Adrenal gland (tissue), 12 donors: ENCODE data around the gene CMBL. TPM values are rescaled to one million over a fixed set of nuclear protein-coding genes. Genes with fewer than 3 reads are reported as not detected.
"Not testable (repeated sequence)": the region's sequence is repeated elsewhere in the genome, so short reads cannot be mapped to it uniquely, and the experiment has no call there.

ENCODE experiments used
- DNase-seq, 7 donors: peaks; one replicate each; pipeline ENCODE4 v3.0.0-alpha.2; 2019 to 2020
- H3K27ac ChIP-seq, 5 donors: fragments of 200-600 bp; sonication (generic) in 4 of 5; 1 replicate in 3 of 5; 2 replicates in 2 of 5; pipeline versions ENCODE4 v1.5.1 to v1.8.0; 2016 to 2020; ENCODE audit warnings: mild to moderate bottlenecking in 1 of 5
- H3K27me3 ChIP-seq: fragments of 200-600 bp; 2 replicates; pipeline ENCODE4 v1.8.0; 2021
- H3K36me3 ChIP-seq, 2 donors: fragments of 200-600 bp; replicated peaks in 1 of 2; 1 replicate in 1 of 2; 2 replicates in 1 of 2; pipeline versions ENCODE4 v1.5.1 to v1.8.0; 2018 to 2022
- H3K4me1 ChIP-seq, 2 donors: fragments of 200-600 bp; replicated peaks in 1 of 2; 1 replicate in 1 of 2; 2 replicates in 1 of 2; pipeline versions ENCODE4 v1.5.1 to v1.8.0; 2018 to 2021
- H3K4me3 ChIP-seq, 4 donors: fragments of 200-600 bp; sonication (generic) in 3 of 4; one replicate each; pipeline ENCODE4 v1.5.1; 2016 to 2018
- H3K9me3 ChIP-seq, 3 donors: fragments of 200-600 bp; sonication (generic) in 1 of 3; replicated peaks in 1 of 3; 1 replicate in 2 of 3; 2 replicates in 1 of 3; pipeline versions ENCODE4 v1.5.1 to v1.8.0; 2016 to 2021
- POLR2A ChIP-seq, 2 donors: fragments of 450-650 bp; IDR thresholded peaks; one replicate each; pipeline ENCODE4 v1.6.1; 2017; ENCODE audit warnings: antibody characterized with exemption in 2 of 2, mild to moderate bottlenecking in 2 of 2, moderate library complexity in 1 of 2
- WGBS, 4 donors: extraction: QIAGEN DNeasy Blood & Tissue Kit in 2 of 4; methylation state at CpG; one replicate each; pipeline versions ENCODE4 v1.1.5 to v1.1.7; 2013 to 2017; 5-methylcytosine and 5-hydroxymethylcytosine counted together
- intact Hi-C, 2 donors: fragments of 100-400 bp; cut with DNase I; formaldehyde crosslinking; loops; one replicate each; pipeline versions ENCODE4 v1.14.1 to v1.15.0; 2022 to 2023
- polyA plus RNA-seq, 3 donors: library from polyadenylated mRNA; stranded (reverse); fragments of 200-250 nt in 2 of 3; fragments of 350-450 nt in 1 of 3; fragmentation: Illumina TruSeq in 1 of 3; extraction: RNeasy Lipid Tissue Mini Kit (QIAGEN cat#74804) in 1 of 3; gene quantifications; one replicate each; pipeline ENCODE4 v1.2.3, GENCODE V29; 2013 to 2014
- total RNA-seq, 9 donors: library from RNA; depleted of rRNA in 4 of 9; stranded (reverse); fragments of >200 nt in 4 of 9; fragments of 120-200 nt in 1 of 9; fragmentation: NEBNext Ultra II Directional in 1 of 9; extraction: Animal tissue kit (Norgen Biotek cat#: 25700) in 1 of 9; gene quantifications; one replicate each; pipeline versions ENCODE4 v1.1.0 to v1.2.4, GENCODE V29; 2013 to 2023
- TF ChIP-seq, protein P1 (sequence below), 6 experiments: fragments of 450-650 bp in 4 of 6; fragments of 200-600 bp in 2 of 6; sonication (generic) in 1 of 6; IDR thresholded peaks; 1 replicate in 5 of 6; 2 replicates in 1 of 6; pipeline versions ENCODE4 v1.5.1 to v1.8.0; 2016 to 2021; ENCODE audit warnings: antibody characterized with exemption in 6 of 6, mild to moderate bottlenecking in 2 of 6, moderate library complexity in 1 of 6
- donor health status: healthy with polysubstance abuse.
- donor health status: Bipolar disorder and iron deficiency.
- donor health status: DM: yes; HTN: yes; CAD: no.
- donor health status: DM: no; HTN: no; CAD: no.
- donor health status: DM: no; HTN: no; CAD: no.
- donor health status: DM: yes; HTN: yes; CAD: no.

The CMBL gene
- total and polyA plus RNA-seq, 12 donors: 14.9 to 87.7 (median 28.9) TPM

DNA sequence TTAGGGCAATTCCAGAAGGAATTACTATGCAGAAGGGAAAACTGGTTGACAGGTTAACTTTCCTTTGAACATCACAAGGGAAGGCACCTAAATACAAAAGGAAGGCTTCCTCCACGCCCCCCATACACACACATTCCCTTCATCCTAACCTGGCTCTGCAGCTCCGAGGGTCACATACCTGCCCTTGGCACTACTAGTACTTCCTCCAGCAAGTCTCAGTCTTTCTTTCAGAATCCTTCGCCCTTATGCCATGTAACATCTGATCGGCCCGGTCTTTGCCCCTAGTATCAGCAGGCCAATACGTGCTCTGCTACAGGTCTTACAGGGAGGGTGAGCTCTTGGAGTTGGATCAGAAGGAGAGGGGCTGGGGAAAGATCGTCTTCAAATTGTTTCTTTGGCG, 44.2 kb upstream of the CMBL start:
- Histone ChIP-seq H3K36me3 (no peaks in the 10 kb centered on the region), H3K27me3 (no peaks in the 10 kb centered on the region), H3K4me1 (peaks cover 6 to 26% of the 10 kb centered on the region in 2 donors), H3K27ac (peak overlapping the region in 1 of 5 donors; percentile 96), H3K9me3 (no peaks in the 10 kb centered on the region), H3K4me3 (no peak overlapping the region)
- DNase-seq: no peak
- 79 to 97% (median 86%) methylated on average over 8 of the region's 8 CpGs for WGBS, 4 donors
- TF ChIP-seq POLR2A (IDR thresholded peaks at IDR 0.05): no peak
- TF ChIP-seq, protein P1, sequence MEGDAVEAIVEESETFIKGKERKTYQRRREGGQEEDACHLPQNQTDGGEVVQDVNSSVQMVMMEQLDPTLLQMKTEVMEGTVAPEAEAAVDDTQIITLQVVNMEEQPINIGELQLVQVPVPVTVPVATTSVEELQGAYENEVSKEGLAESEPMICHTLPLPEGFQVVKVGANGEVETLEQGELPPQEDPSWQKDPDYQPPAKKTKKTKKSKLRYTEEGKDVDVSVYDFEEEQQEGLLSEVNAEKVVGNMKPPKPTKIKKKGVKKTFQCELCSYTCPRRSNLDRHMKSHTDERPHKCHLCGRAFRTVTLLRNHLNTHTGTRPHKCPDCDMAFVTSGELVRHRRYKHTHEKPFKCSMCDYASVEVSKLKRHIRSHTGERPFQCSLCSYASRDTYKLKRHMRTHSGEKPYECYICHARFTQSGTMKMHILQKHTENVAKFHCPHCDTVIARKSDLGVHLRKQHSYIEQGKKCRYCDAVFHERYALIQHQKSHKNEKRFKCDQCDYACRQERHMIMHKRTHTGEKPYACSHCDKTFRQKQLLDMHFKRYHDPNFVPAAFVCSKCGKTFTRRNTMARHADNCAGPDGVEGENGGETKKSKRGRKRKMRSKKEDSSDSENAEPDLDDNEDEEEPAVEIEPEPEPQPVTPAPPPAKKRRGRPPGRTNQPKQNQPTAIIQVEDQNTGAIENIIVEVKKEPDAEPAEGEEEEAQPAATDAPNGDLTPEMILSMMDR (IDR thresholded peaks at IDR 0.05): no peak
- intact Hi-C loops: loop anchor here in 1 of 2 donors (10.0 kb wide), 1 partner anchor 73 kb away; no protein-coding TSS in a partner anchor

DNA sequence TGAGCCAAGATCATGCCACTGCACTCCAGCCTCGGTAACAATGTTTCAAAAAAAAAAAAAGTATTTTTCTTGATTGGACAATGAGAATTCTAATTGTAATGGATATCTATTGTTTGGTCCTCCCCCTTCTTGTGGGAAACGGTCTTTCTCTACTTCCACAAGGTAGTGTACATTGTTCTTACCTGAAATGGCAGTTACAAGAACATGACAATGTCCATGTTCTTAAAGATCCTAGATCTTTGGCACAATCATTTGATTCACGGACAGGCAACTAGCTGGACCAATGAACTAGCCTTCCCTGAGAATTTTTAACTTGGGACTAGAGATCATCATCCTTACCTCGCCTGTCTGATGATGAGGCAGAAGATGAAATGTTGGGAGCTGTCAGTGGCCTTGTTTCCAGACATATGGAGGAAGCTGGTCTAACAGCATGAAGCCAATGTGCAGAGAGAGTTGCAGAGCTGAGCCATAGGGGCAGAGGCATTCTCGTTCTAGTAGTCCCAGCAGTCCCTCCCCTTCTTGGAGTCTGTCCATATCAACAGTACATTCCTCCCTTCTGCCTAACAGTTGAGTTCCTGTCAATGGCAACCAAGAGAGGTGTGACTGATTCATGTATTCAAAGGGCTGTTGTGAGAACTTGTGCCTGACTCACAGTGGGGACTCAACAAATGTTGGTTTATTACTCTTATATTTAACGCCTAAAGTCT, 43.6 kb upstream of the CMBL start:
- no peak for DNase-seq
- H3K27ac ChIP-seq: no peak overlapping the region
- intact Hi-C loops: loop anchor here in 1 of 2 donors (10.0 kb wide), 1 partner anchor 73 kb away; no protein-coding TSS in a partner anchor
- H3K27me3 ChIP-seq: no peaks in the 10 kb centered on the region
- TF ChIP-seq POLR2A (IDR thresholded peaks at IDR 0.05): no peak
- TF ChIP-seq, protein P1 (IDR thresholded peaks at IDR 0.05): no peak
- 77 to 88% (median 84%) methylated on average over 6 of the region's 6 CpGs for WGBS, 4 donors
- H3K4me3 ChIP-seq: no peak overlapping the region
- H3K4me1 ChIP-seq: peaks cover under 1 to 21% of the 10 kb centered on the region in 2 donors
- H3K9me3 ChIP-seq: no peaks in the 10 kb centered on the region
- no peaks in the 10 kb centered on the region for H3K36me3 ChIP-seq

DNA sequence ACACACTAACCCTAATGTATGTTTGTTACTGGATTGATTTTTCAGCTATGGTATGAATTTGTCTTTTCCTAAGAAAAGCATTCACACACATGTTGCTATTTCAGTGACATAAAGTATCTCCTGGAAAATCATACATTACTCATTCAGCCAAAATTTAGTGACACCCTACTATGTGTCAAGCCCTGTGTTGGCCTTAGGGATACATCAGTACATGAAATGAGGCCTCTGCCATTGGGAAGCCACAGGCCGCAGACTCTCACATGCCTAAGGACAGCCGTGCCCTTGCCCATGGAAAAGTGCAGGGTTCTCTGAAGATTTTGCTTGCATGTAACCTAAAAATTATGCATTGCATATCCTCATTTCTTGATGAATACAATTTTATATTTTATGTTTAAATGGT, 40.6 kb upstream of the CMBL start:
- Histone ChIP-seq H3K27ac (no peak overlapping the region), H3K9me3 (no peaks in the 10 kb centered on the region), H3K4me3 (no peak overlapping the region), H3K4me1 (peaks cover 0 to 10% of the 10 kb centered on the region in 2 donors), H3K36me3 (no peaks in the 10 kb centered on the region), H3K27me3 (no peaks in the 10 kb centered on the region)
- TF ChIP-seq POLR2A (IDR thresholded peaks at IDR 0.05): no peak
- TF ChIP-seq, protein P1 (IDR thresholded peaks at IDR 0.05): no peak
- WGBS, 4 donors: 67 to 94% (median 89%) methylated on average over 2 of the region's 2 CpGs
- intact Hi-C loops: no loop called here
- DNase-seq: no peak

DNA sequence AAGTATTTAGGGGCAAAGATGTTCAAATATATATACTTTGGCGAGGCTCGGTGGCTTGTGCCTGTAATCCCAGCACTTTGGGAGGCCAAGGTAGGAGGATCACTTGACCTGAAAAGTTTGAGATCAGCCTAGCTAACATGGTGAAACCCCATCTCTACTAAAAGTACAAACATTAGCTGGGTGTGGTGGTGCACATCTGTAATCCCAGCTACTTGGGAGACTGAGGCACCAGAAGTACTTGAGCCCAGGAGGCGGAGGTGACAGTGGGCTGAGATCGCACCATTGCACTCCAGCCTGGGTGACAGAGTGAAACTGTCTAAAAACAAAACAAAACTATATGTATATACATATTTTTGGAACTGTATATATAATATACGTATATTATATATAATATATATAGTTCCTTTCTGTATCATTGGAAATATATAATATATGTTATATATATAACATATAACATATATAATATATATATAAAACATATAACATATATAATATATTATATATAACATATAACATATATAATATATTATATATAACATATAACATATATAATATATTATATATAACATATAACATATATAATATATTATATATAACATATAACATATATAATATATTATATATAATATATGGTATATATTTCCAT, 36.9 kb upstream of the CMBL start:
- WGBS, 4 donors: 96 to 98% (median 97%) methylated on average over 5 of the region's 5 CpGs
- H3K9me3 ChIP-seq, H3K27ac ChIP-seq, H3K4me1 ChIP-seq, H3K36me3 ChIP-seq, H3K4me3 ChIP-seq, intact Hi-C loops, H3K27me3 ChIP-seq: not testable (repeated sequence)
- peak in 2 of 7 donors; percentile 24 to 53 for DNase-seq
